Cardiac fibroblast (primary cell): ENCODE data around the gene EYS.

Source experiments
- DNase-seq, 2 donors: peaks; one replicate each; pipeline versions ENCODE4 v3.0.0 to v3.0.0-alpha.2; 2010; ENCODE audit warnings: low read depth in 2 of 2
- H3K4me3 ChIP-seq, 2 donors: replicated peaks in 1 of 2; 1 replicate in 1 of 2; 2 replicates in 1 of 2; pipeline ENCODE4 v1.5.1; 2011; ENCODE audit warnings: low read depth in 2 of 2, low read length in 2 of 2, mild to moderate bottlenecking in 2 of 2, moderate library complexity in 1 of 2
- TF ChIP-seq, protein P1 (sequence below): IDR thresholded peaks from one replicate; pipeline ENCODE4 v1.5.1; 2011; ENCODE audit warnings: low read depth, mild to moderate bottlenecking, low read length, inconsistent platforms

The EYS gene

DNA sequence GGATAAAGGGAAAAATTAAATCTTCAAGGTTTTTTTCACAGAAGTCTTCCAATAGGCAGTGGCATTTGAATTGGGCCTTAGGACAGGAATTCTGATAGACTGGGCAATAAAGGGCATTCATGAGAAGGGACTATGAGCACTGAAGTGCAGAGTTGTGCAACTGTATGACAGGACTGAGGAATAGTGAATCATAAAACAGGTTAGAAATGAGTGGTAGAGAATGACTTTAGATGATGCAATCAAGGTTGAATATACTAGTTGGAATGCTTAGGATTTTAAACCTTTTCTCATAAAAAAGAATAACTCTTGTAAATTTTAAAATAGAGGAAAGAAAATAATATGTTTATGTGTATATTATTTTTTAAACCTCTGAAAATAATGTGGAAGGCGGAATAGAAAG lies 1126.7 kb downstream of the EYS start:
- DNase-seq: peak; percentile 21 to 55
- H3K4me3 ChIP-seq: no peak overlapping the region
- TF ChIP-seq, protein P1, sequence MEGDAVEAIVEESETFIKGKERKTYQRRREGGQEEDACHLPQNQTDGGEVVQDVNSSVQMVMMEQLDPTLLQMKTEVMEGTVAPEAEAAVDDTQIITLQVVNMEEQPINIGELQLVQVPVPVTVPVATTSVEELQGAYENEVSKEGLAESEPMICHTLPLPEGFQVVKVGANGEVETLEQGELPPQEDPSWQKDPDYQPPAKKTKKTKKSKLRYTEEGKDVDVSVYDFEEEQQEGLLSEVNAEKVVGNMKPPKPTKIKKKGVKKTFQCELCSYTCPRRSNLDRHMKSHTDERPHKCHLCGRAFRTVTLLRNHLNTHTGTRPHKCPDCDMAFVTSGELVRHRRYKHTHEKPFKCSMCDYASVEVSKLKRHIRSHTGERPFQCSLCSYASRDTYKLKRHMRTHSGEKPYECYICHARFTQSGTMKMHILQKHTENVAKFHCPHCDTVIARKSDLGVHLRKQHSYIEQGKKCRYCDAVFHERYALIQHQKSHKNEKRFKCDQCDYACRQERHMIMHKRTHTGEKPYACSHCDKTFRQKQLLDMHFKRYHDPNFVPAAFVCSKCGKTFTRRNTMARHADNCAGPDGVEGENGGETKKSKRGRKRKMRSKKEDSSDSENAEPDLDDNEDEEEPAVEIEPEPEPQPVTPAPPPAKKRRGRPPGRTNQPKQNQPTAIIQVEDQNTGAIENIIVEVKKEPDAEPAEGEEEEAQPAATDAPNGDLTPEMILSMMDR: no peak

DNA sequence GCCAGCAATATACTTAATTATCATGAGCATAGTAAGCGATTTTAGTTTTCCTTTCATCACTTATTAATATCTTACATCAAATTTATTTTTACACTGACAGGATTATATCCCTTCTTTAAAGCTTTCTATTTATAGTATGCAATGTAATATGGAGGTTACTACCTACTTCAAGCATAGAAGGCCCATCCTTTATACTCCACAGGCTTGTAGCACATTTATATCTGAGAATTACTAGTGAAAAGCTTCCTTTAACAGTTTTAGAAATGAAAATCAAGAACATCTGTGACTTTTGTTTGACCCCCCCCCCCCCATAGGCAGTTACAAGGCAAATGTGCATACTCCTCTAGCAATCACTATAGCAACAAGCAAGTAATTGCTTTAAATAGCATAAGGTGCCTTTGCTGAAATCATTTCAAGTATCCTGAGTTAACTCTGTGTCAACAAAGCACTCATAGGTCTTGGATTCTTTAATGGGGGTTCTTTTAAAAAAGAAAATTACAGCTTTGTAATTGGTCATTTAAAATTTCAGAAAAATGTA lies 1153.7 kb downstream of the EYS start:
- TF ChIP-seq, protein P1: no peak
- H3K4me3 ChIP-seq: no peak overlapping the region
- no peak for DNase-seq

DNA sequence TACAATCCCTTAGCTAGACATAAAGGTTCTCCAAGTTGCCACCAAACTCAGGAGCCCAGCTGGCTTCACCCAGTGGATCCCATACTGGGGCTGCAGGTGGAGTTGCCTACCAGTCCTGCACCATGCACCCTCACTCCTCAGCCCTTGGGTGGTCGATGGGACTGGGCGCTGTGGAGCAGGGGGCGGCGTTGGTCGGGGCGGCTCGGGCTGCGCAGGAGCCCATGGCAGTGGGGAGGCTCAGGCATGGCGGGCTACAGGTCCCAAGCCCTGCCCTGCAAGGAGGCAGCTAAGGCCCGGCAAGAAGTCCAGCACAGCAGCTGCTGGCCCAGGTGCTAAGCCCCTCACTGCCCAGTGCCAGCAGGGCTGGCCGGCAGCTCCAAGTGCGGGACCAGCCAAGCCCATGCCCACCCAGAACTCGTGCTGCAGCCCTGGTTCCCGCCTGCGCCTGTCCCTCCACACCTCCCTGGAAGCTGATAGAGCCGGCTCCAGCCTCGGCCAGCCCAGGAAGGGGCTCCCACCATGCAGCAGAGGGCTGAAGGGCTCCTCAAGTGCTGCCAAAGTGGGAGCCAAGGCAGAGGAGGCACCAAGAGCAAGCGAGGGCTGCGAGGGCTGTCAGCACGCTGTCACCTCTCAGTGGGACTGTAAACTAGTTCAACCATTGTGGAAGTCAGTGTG lies 1159.3 kb downstream of the EYS start:
- TF ChIP-seq, protein P1: no peak
- H3K4me3 ChIP-seq: no peak overlapping the region
- DNase-seq: no peak

DNA sequence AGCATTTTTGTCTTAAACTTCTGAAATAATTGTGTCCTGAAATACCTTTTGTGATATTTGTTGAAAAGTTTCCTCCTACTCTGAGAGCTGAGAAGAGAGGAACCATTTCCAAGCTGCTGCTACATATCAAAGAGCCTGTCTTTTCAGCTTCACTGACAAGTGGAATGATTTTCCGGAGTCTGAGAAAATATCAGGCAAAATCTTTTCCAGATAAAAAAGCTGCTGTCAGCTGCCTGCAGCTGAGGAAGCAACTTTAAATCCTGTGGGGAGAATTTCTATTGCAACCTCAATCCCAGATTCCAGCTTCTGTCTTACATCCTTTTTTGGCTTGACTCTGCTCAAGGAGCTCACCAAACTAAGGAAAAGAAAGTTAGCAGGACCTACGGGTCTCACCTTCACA lies 1167.1 kb downstream of the EYS start:
- H3K4me3 ChIP-seq: no peak overlapping the region
- DNase-seq: peak in 1 of 2 donors; percentile 2
- TF ChIP-seq, protein P1: no peak

DNA sequence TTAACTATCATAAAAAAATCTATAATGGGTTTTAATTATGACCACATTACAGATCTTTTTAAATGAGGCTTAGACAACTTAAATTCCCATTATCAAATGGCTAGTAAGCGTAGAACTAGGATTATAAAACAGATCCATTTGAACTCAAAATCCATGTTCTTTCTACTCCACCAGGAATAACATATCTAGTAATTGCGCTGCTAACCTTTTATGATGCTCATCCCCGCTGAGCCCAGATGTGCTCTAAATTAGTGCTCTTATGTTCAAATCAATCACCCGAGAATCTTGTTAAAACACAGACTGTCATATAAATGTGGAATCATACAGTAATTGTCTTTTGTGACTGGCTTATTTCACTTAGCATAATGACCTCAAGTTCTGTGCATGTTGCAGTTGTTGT lies 1168.3 kb downstream of the EYS start:
- no peak for DNase-seq
- no peak overlapping the region for H3K4me3 ChIP-seq
- TF ChIP-seq, protein P1: no peak

DNA sequence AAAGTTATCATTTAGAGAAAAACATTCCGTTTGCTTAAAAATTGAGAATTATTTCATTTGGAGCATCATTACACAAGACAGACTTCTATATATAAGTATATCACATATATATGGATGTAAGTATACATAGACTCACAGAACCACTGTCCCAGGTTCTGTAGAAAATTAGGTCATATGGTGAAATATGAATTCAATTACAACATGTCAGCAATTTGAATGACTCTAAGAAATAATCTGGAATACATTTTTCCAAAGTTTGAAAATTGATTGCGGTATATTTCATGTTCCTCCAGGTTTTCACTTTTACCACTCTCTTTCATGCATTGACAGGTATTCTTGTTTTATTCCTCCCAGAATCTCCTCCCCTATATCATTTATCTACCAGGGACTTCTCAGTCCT lies 1179.1 kb downstream of the EYS start:
- no peak overlapping the region for H3K4me3 ChIP-seq
- DNase-seq: no peak
- TF ChIP-seq, protein P1: no peak

DNA sequence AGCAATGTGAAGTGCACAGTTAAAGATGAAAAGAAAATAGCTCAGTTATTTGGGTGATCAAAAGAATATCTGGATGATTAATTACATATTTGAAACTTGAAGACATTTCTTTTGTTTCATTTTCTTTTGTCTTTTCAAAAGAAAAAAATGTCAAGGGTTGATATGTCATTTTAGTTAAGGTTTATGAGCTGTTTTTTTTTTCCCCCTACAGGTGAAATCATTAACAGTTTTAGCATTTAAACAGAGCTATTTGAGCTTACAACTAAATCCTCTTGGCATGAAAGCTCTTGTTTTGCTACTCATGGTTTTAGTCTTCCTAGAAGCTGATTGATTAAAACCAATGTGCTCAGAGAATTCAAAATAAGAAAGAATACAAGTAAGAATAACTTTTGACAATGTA lies 1184.2 kb downstream of the EYS start:
- no peak for DNase-seq
- H3K4me3 ChIP-seq: no peak overlapping the region
- TF ChIP-seq, protein P1: no peak
